NCI-H146 treated with DMSO at 0.1 percent for 48 hours (cell line): ENCODE measurements around the gene GFRA1.
"Not testable (repeated sequence)": the region's sequence is repeated elsewhere in the genome, so short reads cannot be mapped to it uniquely, and the experiment has no call there.

Experiments used
- DNase-seq: peaks from one replicate; lab custom pipeline; 2025; ENCODE audit not compliant: unreplicated experiment; lab: John Stamatoyannopoulos, UW

GFRA1 gene

GRCh38 chr10:116201670-116202430 lies 71.2 kb downstream of the GFRA1 start:
- DNase-seq, result no peak

- no peak for DNase-seq
These were observed 72.0 kb downstream of the GFRA1 start for GRCh38 chr10:116201011-116201410.

- no peak for DNase-seq
These were observed 74.3 kb downstream of the GFRA1 start for GRCh38 chr10:116198676-116199035.

- DNase-seq, result no peak
These were observed 74.9 kb downstream of the GFRA1 start for GRCh38 chr10:116197946-116198675.

- no peak for DNase-seq
These were observed 77.4 kb downstream of the GFRA1 start for GRCh38 chr10:116195583-116195982.

- no peak for DNase-seq
These were observed 78.0 kb downstream of the GFRA1 start for GRCh38 chr10:116195039-116195438.

GRCh38 chr10:116194061-116194460 lies 78.9 kb downstream of the GFRA1 start:
- no peak for DNase-seq

GRCh38 chr10:116190883-116191282 lies 82.1 kb downstream of the GFRA1 start:
- DNase-seq, result no peak

GRCh38 chr10:116186273-116186672 lies 86.7 kb downstream of the GFRA1 start:
- DNase-seq, result no peak

- DNase-seq, result no peak
These were observed 87.7 kb downstream of the GFRA1 start for GRCh38 chr10:116185199-116185867.

GRCh38 chr10:116184512-116184794 lies 88.6 kb downstream of the GFRA1 start:
- no peak for DNase-seq

GRCh38 chr10:116183733-116184511 lies 89.1 kb downstream of the GFRA1 start:
- DNase-seq, result no peak

- DNase-seq, result no peak
These were observed 90.6 kb downstream of the GFRA1 start for GRCh38 chr10:116182426-116182825.

- no peak for DNase-seq
These were observed 94.9 kb downstream of the GFRA1 start for GRCh38 chr10:116178086-116178605.

- no peak for DNase-seq
These were observed 97.8 kb downstream of the GFRA1 start for GRCh38 chr10:116175231-116175630.

- DNase-seq, result no peak
These were observed 101.5 kb downstream of the GFRA1 start for GRCh38 chr10:116171505-116171904.

GRCh38 chr10:116170815-116171250 lies 102.2 kb downstream of the GFRA1 start:
- no peak for DNase-seq

GRCh38 chr10:116169782-116170445 lies 103.1 kb downstream of the GFRA1 start:
- no peak for DNase-seq

GRCh38 chr10:116168745-116169144 lies 104.3 kb downstream of the GFRA1 start:
- DNase-seq, result no peak

GRCh38 chr10:116168329-116168728 lies 104.7 kb downstream of the GFRA1 start:
- DNase-seq, result no peak

GRCh38 chr10:116165941-116166340 lies 107.1 kb downstream of the GFRA1 start:
- DNase-seq, result not testable (repeated sequence)
